Kidney (tissue), 14 donors: ENCODE measurements around the gene SPECC1L. TPM values are rescaled to one million over a fixed set of nuclear protein-coding genes. Genes with fewer than 3 reads are reported as not detected.

ENCODE experiments used
- DNase-seq, 5 donors: peaks; one replicate each; pipeline ENCODE4 v3.0.0-alpha.2; 2013 to 2020
- FAIRE-seq: peaks from 2 replicates; lab custom pipeline; 2012; peaks lifted over from hg19 to GRCh38; lab: Jason Lieb, UNC
- H3K27ac ChIP-seq, 2 donors: one replicate each; pipeline ENCODE4 v1.7.0; 2013; ENCODE audit warnings: low read depth in 2 of 2, low read length in 2 of 2, inconsistent platforms in 1 of 2
- H3K27me3 ChIP-seq: one replicate; pipeline ENCODE4 v1.7.1; 2013; ENCODE audit warnings: low read length, inconsistent platforms; ENCODE audit not compliant: control insufficient read depth, insufficient read depth
- H3K36me3 ChIP-seq, 3 donors: one replicate each; pipeline versions ENCODE4 v1.7.0 to v1.7.1; 2013; ENCODE audit warnings: low read length in 3 of 3, control low read depth in 1 of 3, inconsistent platforms in 1 of 3; ENCODE audit not compliant: insufficient read depth in 3 of 3, control insufficient read depth in 2 of 3
- H3K4me1 ChIP-seq, 3 donors: one replicate each; pipeline versions ENCODE4 v1.7.0 to v1.7.1; 2013; ENCODE audit warnings: low read length in 3 of 3, inconsistent platforms in 1 of 3, low read depth in 1 of 3; ENCODE audit not compliant: control insufficient read depth in 2 of 3, insufficient read depth in 2 of 3
- H3K4me3 ChIP-seq, 3 donors: one replicate each; pipeline versions ENCODE4 v1.7.0 to v1.8.1; 2013; ENCODE audit warnings: low read length in 3 of 3, control low read depth in 1 of 3, inconsistent platforms in 1 of 3
- H3K9ac ChIP-seq, 3 donors: one replicate each; pipeline versions ENCODE4 v1.7.0 to v1.7.1; 2013; ENCODE audit warnings: low read length in 3 of 3, control low read depth in 1 of 3, inconsistent platforms in 1 of 3
- H3K9me3 ChIP-seq, 3 donors: one replicate each; pipeline versions ENCODE4 v1.7.0 to v1.7.1; 2013; ENCODE audit warnings: low read length in 3 of 3, control low read depth in 1 of 3, inconsistent platforms in 1 of 3; ENCODE audit not compliant: control insufficient read depth in 2 of 3, insufficient read depth in 1 of 3
- intact Hi-C: fragments of 100-400 bp; cut with DNase I; formaldehyde crosslinking; loops from one replicate; pipeline ENCODE4 v1.11.1; 2022
- polyA plus RNA-seq: library from polyadenylated mRNA; stranded (reverse); fragments of 350-450 nt; fragmentation: Illumina TruSeq; extraction: RNeasy Lipid Tissue Mini Kit (QIAGEN cat#74804); gene quantifications from one replicate; pipeline ENCODE4 v1.2.3, GENCODE V29; 2014; ENCODE audit warnings: low read depth, low replicate concordance; ENCODE audit not compliant: insufficient read depth
- total RNA-seq: library from RNA; stranded (reverse); fragmentation: NEBNext Ultra II Directional; extraction: Animal tissue kit (Norgen Biotek cat#: 25700); gene quantifications from one replicate; pipeline ENCODE4 v1.2.1, GENCODE V29; 2021
- TF ChIP-seq, protein P1 (sequence below): IDR thresholded peaks from 3 replicates; pipeline ENCODE4 v1.5.1; 2012; ENCODE audit warnings: mild to moderate bottlenecking, moderate library complexity, borderline replicate concordance; ENCODE audit not compliant: insufficient read depth; ENCODE audit errors: extremely low read depth
- donor health status: control.
- donor health status: control.
- donor health status: control.
- donor health status: control.
- donor health status: control.
- donor health status: DM: yes; HTN: yes; CAD: no.
- donor health status: Normal renal cell carcinoma (clear cell type).

The SPECC1L gene
- total and polyA plus RNA-seq, 2 donors from 2014 or later, result 11.1 to 65.8 TPM

DNA sequence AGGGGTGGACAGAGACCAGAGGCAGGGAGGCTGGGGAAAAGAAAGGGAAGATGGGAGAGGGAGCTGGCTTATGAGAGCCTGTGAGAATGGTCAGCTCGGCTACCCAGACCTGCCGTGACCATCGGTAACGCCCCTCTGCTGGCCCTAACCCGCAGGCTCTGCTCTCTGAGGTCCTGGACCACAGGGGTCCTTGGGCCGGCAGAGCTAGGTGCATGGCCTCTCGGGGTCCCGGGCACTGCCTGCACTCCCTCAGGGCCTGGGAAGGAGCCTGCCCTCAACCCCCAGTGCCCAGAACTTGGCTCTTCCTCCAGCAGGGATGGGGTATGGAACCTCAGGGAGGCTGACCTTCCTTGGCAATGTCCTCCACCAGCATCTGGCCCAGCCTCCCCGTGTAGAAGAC, 38.9 kb upstream of the SPECC1L start:
- intact Hi-C loops, result no loop called here
- Histone ChIP-seq H3K4me1 (no peaks in the 10 kb centered on the region), H3K27me3 (no peaks in the 10 kb centered on the region), H3K27ac (no peak overlapping the region), H3K36me3 (no peaks in the 10 kb centered on the region), H3K9me3 (no peaks in the 10 kb centered on the region), H3K9ac (no peak overlapping the region), H3K4me3 (no peak overlapping the region)
- DNase-seq (no peak), FAIRE-seq (no peak)
- TF ChIP-seq, protein P1, sequence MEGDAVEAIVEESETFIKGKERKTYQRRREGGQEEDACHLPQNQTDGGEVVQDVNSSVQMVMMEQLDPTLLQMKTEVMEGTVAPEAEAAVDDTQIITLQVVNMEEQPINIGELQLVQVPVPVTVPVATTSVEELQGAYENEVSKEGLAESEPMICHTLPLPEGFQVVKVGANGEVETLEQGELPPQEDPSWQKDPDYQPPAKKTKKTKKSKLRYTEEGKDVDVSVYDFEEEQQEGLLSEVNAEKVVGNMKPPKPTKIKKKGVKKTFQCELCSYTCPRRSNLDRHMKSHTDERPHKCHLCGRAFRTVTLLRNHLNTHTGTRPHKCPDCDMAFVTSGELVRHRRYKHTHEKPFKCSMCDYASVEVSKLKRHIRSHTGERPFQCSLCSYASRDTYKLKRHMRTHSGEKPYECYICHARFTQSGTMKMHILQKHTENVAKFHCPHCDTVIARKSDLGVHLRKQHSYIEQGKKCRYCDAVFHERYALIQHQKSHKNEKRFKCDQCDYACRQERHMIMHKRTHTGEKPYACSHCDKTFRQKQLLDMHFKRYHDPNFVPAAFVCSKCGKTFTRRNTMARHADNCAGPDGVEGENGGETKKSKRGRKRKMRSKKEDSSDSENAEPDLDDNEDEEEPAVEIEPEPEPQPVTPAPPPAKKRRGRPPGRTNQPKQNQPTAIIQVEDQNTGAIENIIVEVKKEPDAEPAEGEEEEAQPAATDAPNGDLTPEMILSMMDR, result no peak

DNA sequence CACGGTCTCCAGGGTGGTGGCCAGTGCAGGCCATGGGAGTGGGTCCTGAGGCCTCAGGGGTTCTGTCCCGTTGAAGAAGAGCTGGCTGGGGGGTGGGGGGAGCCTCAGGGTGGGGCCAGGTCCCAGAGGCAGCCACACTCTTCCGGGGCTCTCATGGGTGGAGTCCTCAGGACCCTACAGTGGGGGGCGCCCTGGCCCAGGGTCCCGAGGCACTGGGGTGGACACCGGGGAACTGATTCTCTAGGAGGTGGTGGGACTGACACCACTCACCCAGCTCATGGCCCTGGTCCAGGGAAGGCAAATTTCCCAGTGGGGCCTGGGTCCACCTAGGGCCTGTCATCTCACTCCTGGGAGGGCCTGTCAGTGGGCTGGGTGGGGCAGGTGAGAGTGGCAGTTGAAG, 38.5 kb upstream of the SPECC1L start:
- Histone ChIP-seq H3K4me3 (no peak overlapping the region), H3K27ac (no peak overlapping the region), H3K36me3 (no peaks in the 10 kb centered on the region), H3K4me1 (no peaks in the 10 kb centered on the region), H3K27me3 (no peaks in the 10 kb centered on the region), H3K9ac (no peak overlapping the region), H3K9me3 (no peaks in the 10 kb centered on the region)
- DNase-seq, result peak in 1 of 5 donors; percentile 66
- intact Hi-C loops, result no loop called here
- no peak for FAIRE-seq
- TF ChIP-seq, protein P1, result no peak

DNA sequence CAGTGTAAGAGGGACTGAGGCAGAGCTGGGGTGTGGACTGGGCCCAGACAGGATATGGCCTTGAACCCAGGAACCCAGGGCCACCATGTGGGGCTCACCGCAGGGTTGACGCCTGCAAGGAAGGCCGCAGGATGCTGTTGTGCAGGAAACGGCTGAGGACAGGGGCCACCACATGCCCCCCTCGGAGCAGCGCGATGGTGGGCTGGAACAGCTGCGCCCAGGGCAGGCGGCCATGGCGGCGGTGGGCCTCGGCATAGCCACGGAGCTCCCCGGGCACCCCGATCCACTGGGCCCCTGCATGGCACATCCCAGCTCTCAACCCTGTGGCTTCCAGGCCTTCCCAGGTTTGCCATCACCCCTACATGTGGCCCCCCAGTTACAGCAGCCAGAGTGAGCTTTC, 37.9 kb upstream of the SPECC1L start:
- TF ChIP-seq, protein P1, result no peak
- Histone ChIP-seq H3K36me3 (no peaks in the 10 kb centered on the region), H3K4me3 (no peak overlapping the region), H3K9ac (no peak overlapping the region), H3K27ac (no peak overlapping the region), H3K9me3 (no peaks in the 10 kb centered on the region), H3K4me1 (no peaks in the 10 kb centered on the region), H3K27me3 (no peaks in the 10 kb centered on the region)
- FAIRE-seq (no peak), DNase-seq (peak in 1 of 5 donors; percentile 65)
- intact Hi-C loops, result no loop called here

DNA sequence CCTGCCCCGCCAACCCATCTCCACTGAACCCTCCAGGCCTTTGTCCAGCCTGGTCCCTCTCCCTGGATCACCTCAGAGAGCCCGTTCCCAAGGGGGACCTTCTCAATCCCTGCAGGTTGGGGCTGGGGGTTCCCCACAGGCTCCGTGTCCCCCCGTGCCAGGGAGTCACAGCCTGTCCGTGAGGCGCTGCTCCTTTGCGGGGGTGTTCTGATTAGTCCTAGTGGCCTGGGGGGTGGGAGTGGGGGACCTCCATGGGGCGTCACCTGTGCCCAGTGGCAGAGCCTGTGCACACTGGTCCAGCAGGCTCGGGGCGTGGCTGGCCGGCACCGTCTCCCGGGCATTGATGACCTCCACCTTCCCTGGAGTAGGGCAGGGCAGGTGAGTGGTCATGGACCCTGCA, 37.4 kb upstream of the SPECC1L start:
- Histone ChIP-seq H3K9ac (no peak overlapping the region), H3K36me3 (no peaks in the 10 kb centered on the region), H3K4me3 (no peak overlapping the region), H3K4me1 (no peaks in the 10 kb centered on the region), H3K27ac (no peak overlapping the region), H3K9me3 (no peaks in the 10 kb centered on the region), H3K27me3 (no peaks in the 10 kb centered on the region)
- DNase-seq, result peak in 1 of 5 donors; percentile 72
- no peak for FAIRE-seq
- intact Hi-C loops, result no loop called here
- TF ChIP-seq, protein P1, result no peak
